Activated CD4-positive, alpha-beta T cell treated with anti-CD3 and anti-CD28 coated beads, Interleukin-2, amount 10 ng/mL, durations not matched to agents 7 days and 5 days (primary cell): Measurements from ENCODE around the gene XPR1. TPM values are rescaled to one million over a fixed set of nuclear protein-coding genes. Genes with fewer than 3 reads are reported as not detected.
"Not testable (repeated sequence)": the region's sequence is repeated elsewhere in the genome, so short reads cannot be mapped to it uniquely, and the experiment has no call there.

Source experiments
- CTCF ChIA-PET: fragments of 350-600 bp; sonication (Branson Sonifier 250); formaldehyde crosslinking; loops from one replicate; lab custom pipeline; 2021; ENCODE audit warnings: antibody characterized with exemption; lab: Charles Lee
- POLR2A ChIA-PET: fragments of 350-600 bp; sonication (Branson Sonifier 250); formaldehyde crosslinking; loops from one replicate; lab custom pipeline; 2021; ENCODE audit warnings: antibody characterized with exemption; lab: Charles Lee
- DNase-seq: peaks from one replicate; pipeline ENCODE4 v3.0.0-alpha.2; 2020
- H3K27ac Mint-ChIP-seq: one replicate; pipeline ENCODE4 v1.8.0; 2021; ENCODE audit warnings: mild to moderate bottlenecking, moderate library complexity, mixed read lengths
- H3K27me3 Mint-ChIP-seq: one replicate; pipeline ENCODE4 v1.8.0; 2021; ENCODE audit warnings: mixed read lengths
- H3K36me3 Mint-ChIP-seq: one replicate; pipeline ENCODE4 v1.8.0; 2021; ENCODE audit warnings: low read depth, mixed read lengths
- H3K4me1 Mint-ChIP-seq: one replicate; pipeline ENCODE4 v1.8.0; 2021; ENCODE audit warnings: mixed read lengths
- H3K4me3 Mint-ChIP-seq: one replicate; pipeline ENCODE4 v1.8.0; 2021; ENCODE audit warnings: mild to moderate bottlenecking, moderate library complexity, mixed read lengths
- H3K9me3 Mint-ChIP-seq: one replicate; pipeline ENCODE4 v1.8.0; 2021; ENCODE audit warnings: mixed read lengths
- total RNA-seq, 2 experiments: library from RNA; stranded (reverse); gene quantifications; one replicate each; pipeline ENCODE4 v1.2.3, GENCODE V29; 2021

The XPR1 gene
- total RNA-seq, 2 experiments from 2014 or later, result 18.0 to 20.5 TPM

GRCh38 chr1:180672505-180672904, 40.7 kb downstream of the XPR1 start:
- Mint-ChIP-seq H3K4me3 (no peak overlapping the region), H3K9me3 (peaks cover 24% of the 10 kb centered on the region), H3K27me3 (no peaks in the 10 kb centered on the region), H3K27ac (no peak overlapping the region), H3K36me3 (peaks cover 30% of the 10 kb centered on the region), H3K4me1 (peaks cover 9% of the 10 kb centered on the region)
- ChIA-PET POLR2A (no interaction called here), CTCF (no interaction called here)
- DNase-seq, result no peak

- Mint-ChIP-seq H3K4me1 (peaks cover 4% of the 10 kb centered on the region), H3K27ac (no peak overlapping the region), H3K4me3 (no peak overlapping the region), H3K36me3 (peaks cover 17% of the 10 kb centered on the region), H3K27me3 (no peaks in the 10 kb centered on the region), H3K9me3 (peaks cover 24% of the 10 kb centered on the region)
- POLR2A ChIA-PET, result no interaction called here
- no peak for DNase-seq
- CTCF ChIA-PET, result interaction anchor here (0.6 kb wide), 1 partner anchor 9 kb away, joined by 3 read pairs; no protein-coding TSS in a partner anchor
Observed at GRCh38 chr1:180674603-180675530, 43.0 kb downstream of the XPR1 start.

- H3K4me1 Mint-ChIP-seq, result no peaks in the 10 kb centered on the region
- DNase-seq, result no peak
Observed at GRCh38 chr1:180675586-180675985, 43.8 kb downstream of the XPR1 start.

DNA sequence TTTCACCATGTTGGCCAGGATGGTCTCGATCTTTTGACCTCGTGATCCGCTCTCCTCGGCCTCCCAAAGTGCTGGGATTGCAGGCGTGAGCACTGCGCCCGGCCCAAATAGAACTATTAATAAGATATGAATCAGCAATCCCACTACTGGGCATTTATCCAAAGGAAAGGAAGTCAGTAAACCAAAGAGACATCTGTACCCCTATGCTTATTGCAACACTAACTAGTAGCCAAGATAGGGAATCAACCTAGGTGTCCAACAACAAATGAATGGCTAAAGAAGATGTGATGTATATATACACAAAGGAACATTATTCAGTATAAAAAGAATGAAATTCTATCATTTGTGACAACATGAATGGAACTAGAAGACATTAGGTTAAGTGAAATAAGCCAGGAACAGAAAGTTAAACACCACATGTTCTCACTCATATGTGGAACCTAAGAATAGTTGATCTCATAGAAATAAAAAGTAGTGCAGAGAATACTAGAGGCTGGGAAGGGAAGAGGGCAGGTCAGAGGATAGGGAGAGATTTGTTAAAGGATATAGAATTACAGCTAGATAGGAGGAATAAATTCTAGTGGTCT, 48.8 kb downstream of the XPR1 start:
- H3K27ac Mint-ChIP-seq, result no peak overlapping the region
- ChIA-PET CTCF (no interaction called here), POLR2A (no interaction called here)
- H3K9me3 Mint-ChIP-seq, result peaks cover 15% of the 10 kb centered on the region
- H3K4me3 Mint-ChIP-seq, result no peak overlapping the region
- H3K4me1 Mint-ChIP-seq, result no peaks in the 10 kb centered on the region
- no peaks in the 10 kb centered on the region for H3K27me3 Mint-ChIP-seq
- DNase-seq, result no peak
- peaks cover 17% of the 10 kb centered on the region for H3K36me3 Mint-ChIP-seq

More at GRCh38 chr1:180675586-180675985, 43.8 kb downstream of the XPR1 start:
- Mint-ChIP-seq H3K4me3 (no peak overlapping the region), H3K27ac (no peak overlapping the region), H3K9me3 (peaks cover 20% of the 10 kb centered on the region), H3K27me3 (no peaks in the 10 kb centered on the region), H3K36me3 (peaks cover 13% of the 10 kb centered on the region)
- POLR2A ChIA-PET, result no interaction called here
- CTCF ChIA-PET, result no interaction called here

DNA sequence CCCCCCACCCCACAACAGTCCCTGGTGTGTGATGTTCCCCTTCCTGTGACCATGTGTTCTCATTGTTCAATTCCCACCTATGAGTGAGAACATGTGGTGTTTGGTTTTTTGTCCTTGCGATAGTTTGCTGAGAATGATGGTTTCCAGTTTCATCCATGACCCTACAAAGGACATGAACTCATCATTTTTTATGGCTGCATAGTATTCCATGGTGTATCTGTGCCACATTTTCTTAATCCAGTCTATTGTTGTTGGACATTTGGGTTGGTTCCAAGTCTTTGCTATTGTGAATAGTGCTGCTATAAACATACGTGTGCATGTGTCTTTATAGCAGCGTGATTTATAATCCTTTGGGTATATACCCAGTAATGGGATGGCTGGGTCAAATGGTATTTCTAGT, 51.3 kb downstream of the XPR1 start:
- CTCF ChIA-PET, H3K27ac Mint-ChIP-seq, DNase-seq, POLR2A ChIA-PET, H3K4me1 Mint-ChIP-seq, H3K4me3 Mint-ChIP-seq, H3K27me3 Mint-ChIP-seq: not testable (repeated sequence)
- Mint-ChIP-seq H3K36me3 (peaks cover 20% of the 10 kb centered on the region), H3K9me3 (peaks cover 11% of the 10 kb centered on the region)

GRCh38 chr1:180691322-180691913, 59.6 kb downstream of the XPR1 start:
- CTCF ChIA-PET, result no interaction called here
- no peak for DNase-seq
- POLR2A ChIA-PET, result no interaction called here
- Mint-ChIP-seq H3K9me3 (peaks cover 10% of the 10 kb centered on the region), H3K27me3 (no peaks in the 10 kb centered on the region), H3K36me3 (peaks cover 4% of the 10 kb centered on the region), H3K4me1 (peaks cover 5% of the 10 kb centered on the region), H3K27ac (no peak overlapping the region), H3K4me3 (no peak overlapping the region)

GRCh38 chr1:180693564-180694244, 61.9 kb downstream of the XPR1 start:
- ChIA-PET POLR2A (no interaction called here), CTCF (no interaction called here)
- Mint-ChIP-seq H3K27ac (no peak overlapping the region), H3K9me3 (peaks cover 29% of the 10 kb centered on the region), H3K4me1 (peaks cover 5% of the 10 kb centered on the region), H3K36me3 (peaks cover 18% of the 10 kb centered on the region), H3K4me3 (no peak overlapping the region), H3K27me3 (no peaks in the 10 kb centered on the region)
- no peak for DNase-seq

GRCh38 chr1:180695282-180695681, 63.5 kb downstream of the XPR1 start:
- no peak for DNase-seq
- ChIA-PET CTCF (no interaction called here), POLR2A (no interaction called here)
- H3K27ac Mint-ChIP-seq, result no peak overlapping the region
- H3K9me3 Mint-ChIP-seq, result peaks cover 31% of the 10 kb centered on the region
- H3K4me3 Mint-ChIP-seq, result no peak overlapping the region
- H3K36me3 Mint-ChIP-seq, result peaks cover 20% of the 10 kb centered on the region
- H3K27me3 Mint-ChIP-seq, result no peaks in the 10 kb centered on the region
- peaks cover 5% of the 10 kb centered on the region for H3K4me1 Mint-ChIP-seq

- no peak for DNase-seq
- Mint-ChIP-seq H3K9me3 (peaks cover 31% of the 10 kb centered on the region), H3K4me1 (peaks cover 5% of the 10 kb centered on the region), H3K27me3 (no peaks in the 10 kb centered on the region), H3K27ac (no peak overlapping the region), H3K4me3 (no peak overlapping the region), H3K36me3 (peaks cover 18% of the 10 kb centered on the region)
- CTCF ChIA-PET, result no interaction called here
- POLR2A ChIA-PET, result no interaction called here
Observed at GRCh38 chr1:180696361-180696760, 64.5 kb downstream of the XPR1 start.

DNA sequence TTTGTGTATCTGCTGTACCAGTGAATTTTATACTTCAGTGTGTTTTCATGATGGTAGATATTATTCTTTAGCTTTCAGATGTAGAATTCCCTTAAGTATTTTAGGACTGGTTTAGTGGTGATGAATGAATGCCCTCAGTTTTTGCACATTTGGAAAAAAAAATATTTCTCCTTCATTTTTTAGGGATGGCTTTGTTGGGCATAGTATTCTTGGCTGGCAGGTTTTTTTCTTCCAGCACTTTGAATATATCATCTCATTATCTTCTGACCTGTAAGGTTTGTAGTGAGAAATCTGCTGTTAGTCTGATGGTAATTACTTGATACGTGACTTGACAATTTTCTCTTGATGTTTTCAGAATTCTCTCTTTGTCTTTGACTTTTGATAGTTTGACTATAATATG, 66.8 kb downstream of the XPR1 start:
- ChIA-PET POLR2A (no interaction called here), CTCF (no interaction called here)

DNA sequence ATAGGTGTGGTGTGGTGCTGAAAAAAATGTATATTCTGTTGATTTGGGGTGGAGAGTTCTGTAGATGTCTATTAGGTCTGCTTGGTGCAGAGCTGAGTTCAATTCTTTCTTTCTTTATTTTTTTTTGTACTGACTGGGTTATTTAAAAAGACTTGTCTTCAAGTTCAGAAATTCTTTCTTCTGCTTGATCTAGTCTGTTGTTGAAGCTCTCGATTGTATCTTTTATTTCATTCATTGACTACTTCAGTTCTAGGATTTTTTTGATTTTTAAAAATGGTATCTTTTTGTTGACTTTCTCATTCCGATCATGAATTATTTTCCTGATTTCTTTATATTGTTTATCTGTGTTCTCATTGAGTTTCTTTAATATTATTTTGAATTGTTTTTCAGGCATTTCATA, 70.6 kb downstream of the XPR1 start:
- H3K4me1 Mint-ChIP-seq, H3K27me3 Mint-ChIP-seq, DNase-seq, H3K27ac Mint-ChIP-seq, H3K4me3 Mint-ChIP-seq, CTCF ChIA-PET, POLR2A ChIA-PET: not testable (repeated sequence)
- Mint-ChIP-seq H3K36me3 (peaks cover 17% of the 10 kb centered on the region), H3K9me3 (peaks cover 29% of the 10 kb centered on the region)

More for the DNA sequence above, 66.8 kb downstream of the XPR1 start:
- H3K4me3 Mint-ChIP-seq, result no peak overlapping the region
- DNase-seq, result no peak
- no peaks in the 10 kb centered on the region for H3K4me1 Mint-ChIP-seq
- H3K36me3 Mint-ChIP-seq, result peaks cover 21% of the 10 kb centered on the region
- no peak overlapping the region for H3K27ac Mint-ChIP-seq
- no peaks in the 10 kb centered on the region for H3K27me3 Mint-ChIP-seq
- peaks cover 43% of the 10 kb centered on the region for H3K9me3 Mint-ChIP-seq

DNA sequence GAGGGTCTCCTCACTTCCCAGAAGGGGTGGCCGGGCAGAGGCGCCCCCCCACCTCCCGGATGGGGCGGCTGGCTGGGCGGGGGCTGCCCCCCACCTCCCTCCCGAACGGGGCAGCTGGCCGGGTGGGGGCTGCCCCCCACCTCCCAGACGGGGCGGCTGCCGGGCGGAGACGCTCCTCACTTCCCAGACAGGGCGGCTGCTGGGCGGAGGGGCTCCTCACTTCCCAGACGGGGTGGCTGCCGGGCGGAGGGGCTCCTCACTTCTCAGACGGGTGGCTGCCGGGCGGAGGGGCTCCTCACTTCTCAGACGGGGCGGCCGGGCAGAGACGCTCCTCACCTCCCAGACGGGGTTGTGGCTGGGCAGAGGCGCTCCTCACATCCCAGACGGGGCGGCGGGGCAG, 78.9 kb downstream of the XPR1 start:
- H3K4me3 Mint-ChIP-seq, H3K4me1 Mint-ChIP-seq, H3K27me3 Mint-ChIP-seq, H3K36me3 Mint-ChIP-seq, DNase-seq, POLR2A ChIA-PET, CTCF ChIA-PET, H3K27ac Mint-ChIP-seq: not testable (repeated sequence)
- H3K9me3 Mint-ChIP-seq, result peaks cover 15% of the 10 kb centered on the region

- H3K27ac Mint-ChIP-seq, H3K27me3 Mint-ChIP-seq, H3K4me1 Mint-ChIP-seq, H3K36me3 Mint-ChIP-seq, CTCF ChIA-PET, DNase-seq, POLR2A ChIA-PET, H3K4me3 Mint-ChIP-seq: not testable (repeated sequence)
- H3K9me3 Mint-ChIP-seq, result peaks cover 15% of the 10 kb centered on the region
Observed at GRCh38 chr1:180711260-180711659, 79.4 kb downstream of the XPR1 start.
